ENCODE data around the gene LYPD6B. TPM values are rescaled to one million over a fixed set of nuclear protein-coding genes. Genes with fewer than 3 reads are reported as not detected.

LYPD6B gene
- total and polyA plus RNA-seq, 2 experiments from 2014 or later: 1.7 to 3.6 TPM

DNA sequence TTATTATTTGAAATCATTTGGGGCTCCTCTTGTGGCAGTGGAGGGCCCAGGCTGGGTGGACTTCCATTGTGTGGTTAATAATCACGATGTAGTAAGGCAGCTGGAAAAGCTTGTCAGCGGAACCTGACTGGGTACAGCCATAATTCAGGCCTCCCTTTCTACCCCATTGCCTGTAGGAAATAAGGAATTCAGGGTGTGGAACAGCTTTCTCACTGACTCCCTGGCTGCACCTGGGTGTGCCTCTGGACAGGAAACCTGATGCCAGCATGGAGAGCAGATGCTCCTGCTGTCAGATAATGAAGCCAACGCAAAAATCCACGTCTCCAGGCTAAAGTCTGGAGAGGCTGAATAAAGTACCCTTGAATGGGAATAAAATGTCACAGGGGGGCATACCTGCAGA, 44.2 kb downstream of the LYPD6B start (continued):
- TF ChIP-seq, protein P1, sequence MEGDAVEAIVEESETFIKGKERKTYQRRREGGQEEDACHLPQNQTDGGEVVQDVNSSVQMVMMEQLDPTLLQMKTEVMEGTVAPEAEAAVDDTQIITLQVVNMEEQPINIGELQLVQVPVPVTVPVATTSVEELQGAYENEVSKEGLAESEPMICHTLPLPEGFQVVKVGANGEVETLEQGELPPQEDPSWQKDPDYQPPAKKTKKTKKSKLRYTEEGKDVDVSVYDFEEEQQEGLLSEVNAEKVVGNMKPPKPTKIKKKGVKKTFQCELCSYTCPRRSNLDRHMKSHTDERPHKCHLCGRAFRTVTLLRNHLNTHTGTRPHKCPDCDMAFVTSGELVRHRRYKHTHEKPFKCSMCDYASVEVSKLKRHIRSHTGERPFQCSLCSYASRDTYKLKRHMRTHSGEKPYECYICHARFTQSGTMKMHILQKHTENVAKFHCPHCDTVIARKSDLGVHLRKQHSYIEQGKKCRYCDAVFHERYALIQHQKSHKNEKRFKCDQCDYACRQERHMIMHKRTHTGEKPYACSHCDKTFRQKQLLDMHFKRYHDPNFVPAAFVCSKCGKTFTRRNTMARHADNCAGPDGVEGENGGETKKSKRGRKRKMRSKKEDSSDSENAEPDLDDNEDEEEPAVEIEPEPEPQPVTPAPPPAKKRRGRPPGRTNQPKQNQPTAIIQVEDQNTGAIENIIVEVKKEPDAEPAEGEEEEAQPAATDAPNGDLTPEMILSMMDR (conservative IDR thresholded peaks at IDR 0.05; ENCODE audit: low read depth in 2 of 2): no peak

DNA sequence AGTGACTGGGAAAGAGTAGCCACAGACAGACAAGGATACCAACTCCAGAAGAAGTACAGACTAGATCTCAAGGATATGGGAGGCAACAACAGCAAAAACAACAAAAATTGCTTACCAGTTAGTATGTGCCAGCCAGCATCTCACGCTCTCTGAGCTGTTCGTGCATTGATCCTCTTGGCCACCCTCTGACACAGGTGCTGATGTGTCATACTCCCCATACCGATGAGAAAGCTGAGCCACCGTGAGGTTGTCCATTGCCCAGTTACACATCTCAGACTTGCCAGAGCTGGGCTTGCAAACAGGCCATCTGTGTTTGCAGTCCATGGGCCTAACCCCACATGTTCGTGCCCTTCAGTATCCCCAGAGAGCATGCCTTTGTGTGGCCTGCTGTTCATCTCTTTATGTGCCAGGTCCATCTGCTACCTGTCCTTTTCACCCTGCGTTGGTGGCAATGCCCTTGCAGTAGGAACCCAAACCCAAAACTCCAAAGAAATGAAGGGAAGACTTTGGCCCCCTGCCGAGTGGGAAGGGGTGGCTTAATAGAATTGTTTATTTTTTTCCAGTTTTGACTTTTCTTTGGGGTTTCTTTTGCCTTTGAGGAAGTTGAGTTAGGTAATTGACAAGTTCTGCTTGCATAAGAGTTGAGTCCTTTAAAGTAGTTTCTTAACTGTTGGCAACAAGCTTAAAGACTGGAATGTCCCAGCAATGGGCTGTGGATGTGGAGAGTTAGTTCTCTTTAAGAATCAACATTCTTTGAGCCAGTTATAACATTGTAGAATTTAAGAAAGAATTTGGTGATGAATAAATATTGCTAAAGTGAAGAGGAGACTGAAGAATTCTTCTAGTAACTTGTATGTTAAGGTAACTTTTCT, 46.7 kb downstream of the LYPD6B start:
- H3K4me3 Mint-ChIP-seq: no peak overlapping the region
- no peaks in the 10 kb centered on the region for H3K9me3 Mint-ChIP-seq
- H3K4me1 Mint-ChIP-seq: peaks cover 32% of the 10 kb centered on the region
- H3K79me2 ChIP-seq (replicated peaks; ENCODE audit: insufficient read depth): no peaks in the 10 kb centered on the region
- no peak overlapping the region for H3K27ac ChIP-seq (ENCODE audit: low read depth)
- TF ChIP-seq EZH2 (IDR thresholded peaks at IDR 0.05; ENCODE audit: low read depth, unreplicated experiment): no peak
- H3K27ac Mint-ChIP-seq: no peak overlapping the region
- no peak overlapping the region for H3K4me2 ChIP-seq
- no peak overlapping the region for H3K4me3 ChIP-seq
- no peaks in the 10 kb centered on the region for H3K27me3 Mint-ChIP-seq (ENCODE audit: insufficient read depth, low read depth, poor library complexity)
- H3K4me1 ChIP-seq (ENCODE audit: insufficient read depth): peaks cover 24% of the 10 kb centered on the region
- no peak overlapping the region for H2AFZ ChIP-seq
- no peaks in the 10 kb centered on the region for H3K27me3 ChIP-seq (ENCODE audit: insufficient read depth)
- no peaks in the 10 kb centered on the region for H4K20me1 ChIP-seq (replicated peaks; ENCODE audit: insufficient read depth)
- no peaks in the 10 kb centered on the region; the same call in 1 of the 2 replicates for H3K9me2 ChIP-seq (ENCODE audit: insufficient read depth)
- H3K36me3 Mint-ChIP-seq (ENCODE audit: low read depth): no peaks in the 10 kb centered on the region
- no peaks in the 10 kb centered on the region for H3K36me3 ChIP-seq (ENCODE audit: insufficient read depth)
- ATAC-seq (no peak), DNase-seq (ENCODE audit: low spot score) (no peak)
- H3F3A ChIP-seq (replicated peaks; ENCODE audit: low read depth): no peaks in the 10 kb centered on the region

GRCh38 chr2:149087751-149088150, 49.3 kb downstream of the LYPD6B start:
- Histone ChIP-seq H3K4me3 (no peak overlapping the region), H3K27ac (ENCODE audit: low read depth) (no peak overlapping the region), H3K4me1 (ENCODE audit: insufficient read depth) (peaks cover 9% of the 10 kb centered on the region), H3K27me3 (ENCODE audit: insufficient read depth) (no peaks in the 10 kb centered on the region), H3K9me2 (ENCODE audit: insufficient read depth) (no peaks in the 10 kb centered on the region; the same call in 1 of the 2 replicates), H3K36me3 (ENCODE audit: insufficient read depth) (no peaks in the 10 kb centered on the region), H2AFZ (no peak overlapping the region), H3K4me2 (no peak overlapping the region), H3F3A (replicated peaks; ENCODE audit: low read depth) (no peaks in the 10 kb centered on the region), H4K20me1 (replicated peaks; ENCODE audit: insufficient read depth) (no peaks in the 10 kb centered on the region), H3K79me2 (replicated peaks; ENCODE audit: insufficient read depth) (no peaks in the 10 kb centered on the region)
- Mint-ChIP-seq H3K9me3 (no peaks in the 10 kb centered on the region), H3K4me3 (no peak overlapping the region), H3K27ac (no peak overlapping the region), H3K36me3 (ENCODE audit: low read depth) (no peaks in the 10 kb centered on the region), H3K4me1 (peaks cover 10% of the 10 kb centered on the region), H3K27me3 (ENCODE audit: insufficient read depth, low read depth, poor library complexity) (peaks cover 2% of the 10 kb centered on the region)
- TF ChIP-seq, protein P1 (conservative IDR thresholded peaks at IDR 0.05; ENCODE audit: low read depth in 2 of 2): peak; percentile 61 to 74
- no peak for TF ChIP-seq JUNB (IDR thresholded peaks at IDR 0.05; ENCODE audit: unreplicated experiment)
- ATAC-seq: peak; percentile 45; the same call in 2 of the 3 replicates
- peak; percentile 69 for DNase-seq (ENCODE audit: low spot score)
